Stimulated activated CD8-positive, alpha-beta memory T cell treated with anti-CD3 and anti-CD28 coated beads, Interleukin-7, amount 100 ng/mL, for 4 hours (primary cell): ENCODE data around the gene PKDREJ.

ENCODE experiments used
- DNase-seq, 2 donors: peaks; one replicate each; pipeline ENCODE4 v3.0.0-alpha.2; 2020; ENCODE audit warnings: low read depth in 2 of 2

Gene PKDREJ

GRCh38 chr22:46239261-46240048, 23.7 kb downstream of the PKDREJ start:
- no peak for DNase-seq

- DNase-seq = no peak
These were observed 24.6 kb downstream of the PKDREJ start for GRCh38 chr22:46238541-46238940.

GRCh38 chr22:46237453-46238124, 25.6 kb downstream of the PKDREJ start:
- DNase-seq = no peak

GRCh38 chr22:46234969-46235368, 28.2 kb downstream of the PKDREJ start:
- DNase-seq = no peak

- no peak for DNase-seq
These were observed 29.9 kb downstream of the PKDREJ start for GRCh38 chr22:46233231-46233630.

GRCh38 chr22:46230262-46230901, 32.8 kb downstream of the PKDREJ start:
- DNase-seq = no peak

GRCh38 chr22:46229701-46230100, 33.4 kb downstream of the PKDREJ start:
- no peak for DNase-seq

GRCh38 chr22:46226577-46226976, 36.6 kb downstream of the PKDREJ start:
- no peak for DNase-seq

GRCh38 chr22:46225631-46226030, 37.5 kb downstream of the PKDREJ start:
- no peak for DNase-seq

- DNase-seq = no peak
These were observed 38.2 kb downstream of the PKDREJ start for GRCh38 chr22:46224898-46225290.

GRCh38 chr22:46224044-46224897, 38.9 kb downstream of the PKDREJ start:
- no peak for DNase-seq

- DNase-seq = no peak
These were observed 42.2 kb downstream of the PKDREJ start for GRCh38 chr22:46220921-46221320.

GRCh38 chr22:46219636-46220035, 43.5 kb downstream of the PKDREJ start:
- no peak for DNase-seq

GRCh38 chr22:46214616-46215015, 48.5 kb downstream of the PKDREJ start:
- no peak for DNase-seq

GRCh38 chr22:46214149-46214548, 49.0 kb downstream of the PKDREJ start:
- DNase-seq = no peak

- no peak for DNase-seq
These were observed 50.1 kb downstream of the PKDREJ start for GRCh38 chr22:46213052-46213451.

- no peak for DNase-seq
These were observed 50.9 kb downstream of the PKDREJ start for GRCh38 chr22:46212195-46212594.

- no peak for DNase-seq
These were observed 53.9 kb downstream of the PKDREJ start for GRCh38 chr22:46209262-46209661.
